Liver (tissue), 3 donors: ENCODE results near the gene DHFR.

ENCODE experiments used
- EGR1 ChIP-seq, 2 donors: IDR thresholded peaks; 2 replicates each; pipeline ENCODE4 v1.6.1; 2016 to 2018; ENCODE audit warnings: antibody characterized with exemption in 2 of 2, low read depth in 2 of 2
- GABPA ChIP-seq, 2 donors: IDR thresholded peaks in 1 of 2; conservative IDR thresholded peaks in 1 of 2; 2 replicates each; pipeline ENCODE4 v1.6.1; 2016; ENCODE audit warnings: antibody characterized with exemption in 2 of 2, mild to moderate bottlenecking in 1 of 2, moderate library complexity in 1 of 2
- HNF4G ChIP-seq: IDR thresholded peaks from 2 replicates; pipeline ENCODE4 v1.6.1; 2016; ENCODE audit warnings: antibody characterized with exemption
- JUND ChIP-seq, 2 donors: IDR thresholded peaks; 2 replicates each; pipeline ENCODE4 v1.6.1; 2016; ENCODE audit warnings: antibody characterized with exemption in 2 of 2
- RAD21 ChIP-seq, 2 donors: IDR thresholded peaks; 2 replicates each; pipeline ENCODE4 v1.6.1; 2016; ENCODE audit warnings: antibody characterized with exemption in 2 of 2, mild to moderate bottlenecking in 2 of 2
- SP1 ChIP-seq: IDR thresholded peaks from 2 replicates; pipeline ENCODE4 v1.6.1; 2018; ENCODE audit warnings: antibody characterized with exemption, mild to moderate bottlenecking
- TAF1 ChIP-seq: conservative IDR thresholded peaks from 2 replicates; pipeline ENCODE4 v1.6.1; 2016; ENCODE audit warnings: antibody characterized with exemption, mild to moderate bottlenecking
- TF ChIP-seq, protein P1 (sequence below): IDR thresholded peaks from 2 replicates; pipeline ENCODE4 v1.6.1; 2016; ENCODE audit warnings: antibody characterized with exemption
- TF ChIP-seq, protein P2 (sequence below): fragments of 150-350 bp; IDR thresholded peaks from 2 replicates; pipeline ENCODE4 v1.5.1; 2017; ENCODE audit warnings: improper control_type of control experiment, low read depth, low read length; ENCODE audit not compliant: missing input control
- TF ChIP-seq, protein P3 (sequence below): IDR thresholded peaks from 2 replicates; pipeline ENCODE4 v1.6.1; 2016; ENCODE audit warnings: antibody characterized with exemption
- TF ChIP-seq, protein P4 (sequence below): IDR thresholded peaks from 2 replicates; pipeline ENCODE4 v1.6.1; 2016; ENCODE audit warnings: antibody characterized with exemption
- TF ChIP-seq, protein P5 (sequence below): IDR thresholded peaks from 2 replicates; pipeline ENCODE4 v1.6.1; 2016; ENCODE audit warnings: antibody characterized with exemption, mild to moderate bottlenecking
- donor health status: healthy.
- donor health status: healthy.

DNA sequence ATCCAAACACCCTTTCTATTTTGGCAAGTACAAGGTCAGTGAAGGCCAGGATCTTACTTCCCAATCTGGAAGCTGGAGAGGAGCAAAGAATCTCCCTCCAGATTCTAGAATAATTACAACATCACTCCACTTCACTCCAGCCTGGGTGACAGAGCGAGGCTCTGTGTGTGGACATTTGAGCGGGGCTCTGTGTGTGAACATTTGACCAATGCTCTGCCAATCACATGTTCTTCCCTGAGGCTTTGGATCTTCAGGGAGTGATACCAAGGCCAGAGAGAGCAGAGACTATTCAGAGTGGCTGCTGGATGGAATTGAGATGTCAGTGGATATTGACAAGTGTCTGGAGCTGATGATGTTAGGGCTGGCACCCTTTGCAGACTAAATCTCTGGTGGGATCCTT lies 60.0 kb downstream of the DHFR start:
- no peak for TF ChIP-seq JUND (IDR thresholded peaks at IDR 0.05)
- TF ChIP-seq, protein P1, sequence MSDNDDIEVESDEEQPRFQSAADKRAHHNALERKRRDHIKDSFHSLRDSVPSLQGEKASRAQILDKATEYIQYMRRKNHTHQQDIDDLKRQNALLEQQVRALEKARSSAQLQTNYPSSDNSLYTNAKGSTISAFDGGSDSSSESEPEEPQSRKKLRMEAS: no peak
- TF ChIP-seq RAD21 (IDR thresholded peaks at IDR 0.05): no peak
- TF ChIP-seq, protein P2, sequence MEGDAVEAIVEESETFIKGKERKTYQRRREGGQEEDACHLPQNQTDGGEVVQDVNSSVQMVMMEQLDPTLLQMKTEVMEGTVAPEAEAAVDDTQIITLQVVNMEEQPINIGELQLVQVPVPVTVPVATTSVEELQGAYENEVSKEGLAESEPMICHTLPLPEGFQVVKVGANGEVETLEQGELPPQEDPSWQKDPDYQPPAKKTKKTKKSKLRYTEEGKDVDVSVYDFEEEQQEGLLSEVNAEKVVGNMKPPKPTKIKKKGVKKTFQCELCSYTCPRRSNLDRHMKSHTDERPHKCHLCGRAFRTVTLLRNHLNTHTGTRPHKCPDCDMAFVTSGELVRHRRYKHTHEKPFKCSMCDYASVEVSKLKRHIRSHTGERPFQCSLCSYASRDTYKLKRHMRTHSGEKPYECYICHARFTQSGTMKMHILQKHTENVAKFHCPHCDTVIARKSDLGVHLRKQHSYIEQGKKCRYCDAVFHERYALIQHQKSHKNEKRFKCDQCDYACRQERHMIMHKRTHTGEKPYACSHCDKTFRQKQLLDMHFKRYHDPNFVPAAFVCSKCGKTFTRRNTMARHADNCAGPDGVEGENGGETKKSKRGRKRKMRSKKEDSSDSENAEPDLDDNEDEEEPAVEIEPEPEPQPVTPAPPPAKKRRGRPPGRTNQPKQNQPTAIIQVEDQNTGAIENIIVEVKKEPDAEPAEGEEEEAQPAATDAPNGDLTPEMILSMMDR: no peak
- no peak for TF ChIP-seq TAF1
- TF ChIP-seq, protein P3, sequence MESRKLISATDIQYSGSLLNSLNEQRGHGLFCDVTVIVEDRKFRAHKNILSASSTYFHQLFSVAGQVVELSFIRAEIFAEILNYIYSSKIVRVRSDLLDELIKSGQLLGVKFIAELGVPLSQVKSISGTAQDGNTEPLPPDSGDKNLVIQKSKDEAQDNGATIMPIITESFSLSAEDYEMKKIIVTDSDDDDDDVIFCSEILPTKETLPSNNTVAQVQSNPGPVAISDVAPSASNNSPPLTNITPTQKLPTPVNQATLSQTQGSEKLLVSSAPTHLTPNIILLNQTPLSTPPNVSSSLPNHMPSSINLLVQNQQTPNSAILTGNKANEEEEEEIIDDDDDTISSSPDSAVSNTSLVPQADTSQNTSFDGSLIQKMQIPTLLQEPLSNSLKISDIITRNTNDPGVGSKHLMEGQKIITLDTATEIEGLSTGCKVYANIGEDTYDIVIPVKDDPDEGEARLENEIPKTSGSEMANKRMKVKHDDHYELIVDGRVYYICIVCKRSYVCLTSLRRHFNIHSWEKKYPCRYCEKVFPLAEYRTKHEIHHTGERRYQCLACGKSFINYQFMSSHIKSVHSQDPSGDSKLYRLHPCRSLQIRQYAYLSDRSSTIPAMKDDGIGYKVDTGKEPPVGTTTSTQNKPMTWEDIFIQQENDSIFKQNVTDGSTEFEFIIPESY: no peak
- no peak for TF ChIP-seq HNF4G
- TF ChIP-seq SP1: no peak
- TF ChIP-seq GABPA (IDR thresholded peaks at IDR 0.05 in 1 of 2, conservative IDR thresholded peaks at IDR 0.05 in 1 of 2): no peak
- TF ChIP-seq, protein P4, sequence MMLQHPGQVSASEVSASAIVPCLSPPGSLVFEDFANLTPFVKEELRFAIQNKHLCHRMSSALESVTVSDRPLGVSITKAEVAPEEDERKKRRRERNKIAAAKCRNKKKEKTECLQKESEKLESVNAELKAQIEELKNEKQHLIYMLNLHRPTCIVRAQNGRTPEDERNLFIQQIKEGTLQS: no peak
- no peak for TF ChIP-seq EGR1 (IDR thresholded peaks at IDR 0.05; ENCODE audit: low read depth in 2 of 2)
- TF ChIP-seq, protein P5, sequence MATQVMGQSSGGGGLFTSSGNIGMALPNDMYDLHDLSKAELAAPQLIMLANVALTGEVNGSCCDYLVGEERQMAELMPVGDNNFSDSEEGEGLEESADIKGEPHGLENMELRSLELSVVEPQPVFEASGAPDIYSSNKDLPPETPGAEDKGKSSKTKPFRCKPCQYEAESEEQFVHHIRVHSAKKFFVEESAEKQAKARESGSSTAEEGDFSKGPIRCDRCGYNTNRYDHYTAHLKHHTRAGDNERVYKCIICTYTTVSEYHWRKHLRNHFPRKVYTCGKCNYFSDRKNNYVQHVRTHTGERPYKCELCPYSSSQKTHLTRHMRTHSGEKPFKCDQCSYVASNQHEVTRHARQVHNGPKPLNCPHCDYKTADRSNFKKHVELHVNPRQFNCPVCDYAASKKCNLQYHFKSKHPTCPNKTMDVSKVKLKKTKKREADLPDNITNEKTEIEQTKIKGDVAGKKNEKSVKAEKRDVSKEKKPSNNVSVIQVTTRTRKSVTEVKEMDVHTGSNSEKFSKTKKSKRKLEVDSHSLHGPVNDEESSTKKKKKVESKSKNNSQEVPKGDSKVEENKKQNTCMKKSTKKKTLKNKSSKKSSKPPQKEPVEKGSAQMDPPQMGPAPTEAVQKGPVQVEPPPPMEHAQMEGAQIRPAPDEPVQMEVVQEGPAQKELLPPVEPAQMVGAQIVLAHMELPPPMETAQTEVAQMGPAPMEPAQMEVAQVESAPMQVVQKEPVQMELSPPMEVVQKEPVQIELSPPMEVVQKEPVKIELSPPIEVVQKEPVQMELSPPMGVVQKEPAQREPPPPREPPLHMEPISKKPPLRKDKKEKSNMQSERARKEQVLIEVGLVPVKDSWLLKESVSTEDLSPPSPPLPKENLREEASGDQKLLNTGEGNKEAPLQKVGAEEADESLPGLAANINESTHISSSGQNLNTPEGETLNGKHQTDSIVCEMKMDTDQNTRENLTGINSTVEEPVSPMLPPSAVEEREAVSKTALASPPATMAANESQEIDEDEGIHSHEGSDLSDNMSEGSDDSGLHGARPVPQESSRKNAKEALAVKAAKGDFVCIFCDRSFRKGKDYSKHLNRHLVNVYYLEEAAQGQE: no peak
